A549 (cell line): ENCODE data around the gene EARS2.

ENCODE experiments used
- E2F6 ChIP-seq: IDR thresholded peaks from 2 replicates; pipeline ENCODE4 v1.6.1; 2012; ENCODE audit warnings: low read depth, borderline replicate concordance
- ELK1 ChIP-seq: fragments of 150-350 bp; IDR thresholded peaks from 2 replicates; pipeline ENCODE4 v1.6.1; 2014; ENCODE audit warnings: low read depth, mild to moderate bottlenecking, low read length
- HDAC2 ChIP-seq: fragments of 200-600 bp; sonication (generic); IDR thresholded peaks from 2 replicates; pipeline ENCODE4 v1.6.1; 2016
- HOXA7 ChIP-seq: fragments of 250-450 bp; sonication (Bioruptor Pico); IDR thresholded peaks from 2 replicates; pipeline ENCODE4 v1.5.0; 2020; ENCODE audit warnings: mild to moderate bottlenecking, moderate library complexity
- JUN ChIP-seq, 2 experiments: fragments of >200 bp; sonication (Bioruptor Twin); formaldehyde crosslinking; IDR thresholded peaks; 2 replicates in 1 of 2; 3 replicates in 1 of 2; pipeline ENCODE4 v1.6.1; 2016 to 2017
- MYC ChIP-seq: IDR thresholded peaks from 2 replicates; pipeline ENCODE4 v1.6.1; 2012; ENCODE audit warnings: mild to moderate bottlenecking, inconsistent platforms, low read length, improper control_type of control experiment, borderline replicate concordance
- POLR2A ChIP-seq: IDR thresholded peaks from 2 replicates; pipeline ENCODE4 v1.6.1; 2012; ENCODE audit warnings: mild to moderate bottlenecking, low read length
- REST ChIP-seq: fragments of 200-600 bp; sonication (generic); IDR thresholded peaks from 2 replicates; pipeline ENCODE4 v1.6.1; 2016; ENCODE audit warnings: antibody characterized with exemption, mild to moderate bottlenecking, moderate library complexity
- RFX5 ChIP-seq: fragments of 450-650 bp; IDR thresholded peaks from 2 replicates; pipeline ENCODE4 v1.7.1; 2014; ENCODE audit warnings: antibody characterized with exemption, mild to moderate bottlenecking, moderate library complexity
- RNF2 ChIP-seq: fragments of 200-600 bp; sonication (generic); IDR thresholded peaks from 2 replicates; pipeline ENCODE4 v1.6.1; 2016; ENCODE audit warnings: low read depth, mild to moderate bottlenecking, antibody characterized with exemption, moderate library complexity, borderline replicate concordance
- SMC3 ChIP-seq: fragments of >200 bp; sonication (Bioruptor Twin); formaldehyde crosslinking; IDR thresholded peaks from 3 replicates; pipeline ENCODE4 v1.6.1; 2018; ENCODE audit warnings: inconsistent platforms
- TF ChIP-seq, protein P1 (sequence below): fragments of >200 bp; sonication (Bioruptor Twin); formaldehyde crosslinking; IDR thresholded peaks from 3 replicates; pipeline ENCODE4 v1.5.1; 2016

- TF ChIP-seq, protein P1, sequence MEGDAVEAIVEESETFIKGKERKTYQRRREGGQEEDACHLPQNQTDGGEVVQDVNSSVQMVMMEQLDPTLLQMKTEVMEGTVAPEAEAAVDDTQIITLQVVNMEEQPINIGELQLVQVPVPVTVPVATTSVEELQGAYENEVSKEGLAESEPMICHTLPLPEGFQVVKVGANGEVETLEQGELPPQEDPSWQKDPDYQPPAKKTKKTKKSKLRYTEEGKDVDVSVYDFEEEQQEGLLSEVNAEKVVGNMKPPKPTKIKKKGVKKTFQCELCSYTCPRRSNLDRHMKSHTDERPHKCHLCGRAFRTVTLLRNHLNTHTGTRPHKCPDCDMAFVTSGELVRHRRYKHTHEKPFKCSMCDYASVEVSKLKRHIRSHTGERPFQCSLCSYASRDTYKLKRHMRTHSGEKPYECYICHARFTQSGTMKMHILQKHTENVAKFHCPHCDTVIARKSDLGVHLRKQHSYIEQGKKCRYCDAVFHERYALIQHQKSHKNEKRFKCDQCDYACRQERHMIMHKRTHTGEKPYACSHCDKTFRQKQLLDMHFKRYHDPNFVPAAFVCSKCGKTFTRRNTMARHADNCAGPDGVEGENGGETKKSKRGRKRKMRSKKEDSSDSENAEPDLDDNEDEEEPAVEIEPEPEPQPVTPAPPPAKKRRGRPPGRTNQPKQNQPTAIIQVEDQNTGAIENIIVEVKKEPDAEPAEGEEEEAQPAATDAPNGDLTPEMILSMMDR, result no peak
- no peak for TF ChIP-seq REST
- no peak for TF ChIP-seq RFX5
- no peak for TF ChIP-seq POLR2A
- no peak for TF ChIP-seq RNF2
- no peak for TF ChIP-seq E2F6
- no peak for TF ChIP-seq HOXA7 (CRISPR knock-in tag)
- TF ChIP-seq MYC, result no peak
- TF ChIP-seq SMC3, result no peak
- TF ChIP-seq ELK1, result no peak
- no peak for TF ChIP-seq JUN (IDR thresholded peaks at IDR 0.05)
- no peak for TF ChIP-seq HDAC2
Measured at GRCh38 chr16:23491490-23492391, 65.4 kb downstream of the EARS2 start.
